ENCODE results near the gene RNF121.

DNA sequence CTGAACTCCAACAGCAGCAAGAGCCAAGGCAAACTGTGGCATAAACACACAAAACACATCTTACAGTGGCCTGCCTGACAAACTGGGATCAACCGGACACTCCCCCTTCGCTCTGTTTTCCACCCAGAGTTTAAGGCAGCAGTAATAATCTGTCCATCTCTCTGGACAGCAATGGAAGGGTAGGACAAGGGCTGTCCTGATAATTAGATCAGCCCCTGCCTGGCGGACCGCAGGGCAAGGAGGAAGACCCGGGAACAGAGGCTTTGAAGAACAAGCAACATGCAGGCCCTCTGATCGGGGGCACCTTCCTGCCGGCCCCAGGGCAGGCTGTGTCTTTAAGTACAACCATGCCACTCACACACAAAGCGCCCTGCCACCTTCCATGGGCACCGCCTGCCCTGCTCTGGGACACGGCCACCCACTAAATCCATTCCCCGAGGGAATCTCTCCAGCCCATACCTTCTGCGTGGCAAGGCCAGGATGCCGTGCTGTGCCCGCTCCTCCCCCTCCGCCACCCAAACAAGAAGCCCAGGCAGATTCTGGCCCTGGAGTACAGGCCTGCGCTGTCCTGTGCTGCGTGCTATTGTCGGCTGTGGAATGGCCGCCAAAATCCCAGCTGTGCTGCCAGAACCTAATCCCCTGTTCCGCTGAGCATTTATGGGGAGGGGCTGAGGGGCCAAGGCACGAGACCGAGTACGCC is 112.7 kb downstream of the RNF121 start:
- TF ChIP-seq SP1 (IDR thresholded peaks at IDR 0.05) (no peak), ARNT (IDR thresholded peaks at IDR 0.05) (no peak), BHLHE40 (IDR thresholded peaks at IDR 0.05; ENCODE audit: borderline replicate concordance) (no peak), FOXK2 (IDR thresholded peaks at IDR 0.05) (no peak)

Data from HEK293T (cell line).